Measurements from ENCODE around the gene WDR18.

DNA sequence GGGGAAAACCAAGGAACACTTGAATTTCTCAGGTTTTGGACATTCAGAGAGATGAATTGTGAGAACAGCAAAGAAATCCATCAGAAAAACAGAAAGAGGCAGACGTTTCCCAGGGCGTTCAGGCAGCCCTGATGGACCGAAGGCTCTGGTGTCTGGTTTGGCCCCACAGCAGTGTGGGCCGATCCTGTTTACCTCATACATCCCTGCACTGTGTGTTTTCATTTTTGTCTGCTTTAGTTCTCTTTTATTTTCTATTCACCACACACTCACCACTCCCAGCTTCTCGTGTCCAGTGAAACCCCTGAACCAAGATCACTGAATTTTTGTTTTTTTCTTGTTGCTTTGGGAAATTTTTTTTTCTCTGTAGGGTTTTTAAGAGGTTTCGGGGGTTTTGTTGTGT is 11.9 kb upstream of the WDR18 start:
- TF ChIP-seq, protein P1, sequence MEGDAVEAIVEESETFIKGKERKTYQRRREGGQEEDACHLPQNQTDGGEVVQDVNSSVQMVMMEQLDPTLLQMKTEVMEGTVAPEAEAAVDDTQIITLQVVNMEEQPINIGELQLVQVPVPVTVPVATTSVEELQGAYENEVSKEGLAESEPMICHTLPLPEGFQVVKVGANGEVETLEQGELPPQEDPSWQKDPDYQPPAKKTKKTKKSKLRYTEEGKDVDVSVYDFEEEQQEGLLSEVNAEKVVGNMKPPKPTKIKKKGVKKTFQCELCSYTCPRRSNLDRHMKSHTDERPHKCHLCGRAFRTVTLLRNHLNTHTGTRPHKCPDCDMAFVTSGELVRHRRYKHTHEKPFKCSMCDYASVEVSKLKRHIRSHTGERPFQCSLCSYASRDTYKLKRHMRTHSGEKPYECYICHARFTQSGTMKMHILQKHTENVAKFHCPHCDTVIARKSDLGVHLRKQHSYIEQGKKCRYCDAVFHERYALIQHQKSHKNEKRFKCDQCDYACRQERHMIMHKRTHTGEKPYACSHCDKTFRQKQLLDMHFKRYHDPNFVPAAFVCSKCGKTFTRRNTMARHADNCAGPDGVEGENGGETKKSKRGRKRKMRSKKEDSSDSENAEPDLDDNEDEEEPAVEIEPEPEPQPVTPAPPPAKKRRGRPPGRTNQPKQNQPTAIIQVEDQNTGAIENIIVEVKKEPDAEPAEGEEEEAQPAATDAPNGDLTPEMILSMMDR (conservative IDR thresholded peaks at IDR 0.05 in 1 of 2, IDR thresholded peaks at IDR 0.05 in 1 of 2; ENCODE audit: low read depth in 1 of 2, low read length in 2 of 2): no peak
- TF ChIP-seq EZH2 (IDR thresholded peaks at IDR 0.05; ENCODE audit: low read length, missing control alignments): no peak

All from fibroblast of lung (primary cell).